H4 (cell line): ENCODE data around the gene MMP15. TPM values are rescaled to one million over a fixed set of nuclear protein-coding genes. Genes with fewer than 3 reads are reported as not detected.
"Not testable (repeated sequence)": the region's sequence is repeated elsewhere in the genome, so short reads cannot be mapped to it uniquely, and the experiment has no call there.

Experiments used
- DNase-seq: peaks from one replicate; pipeline ENCODE4 v3.0.0-alpha.2; 2015; ENCODE audit warnings: low spot score
- total RNA-seq: library from RNA; depleted of rRNA; stranded (reverse); fragments of >200 nt; shearing (Covaris generic); gene quantifications from 2 replicates; pipeline ENCODE4 v1.2.3, GENCODE V29; 2014; rRNA removed

The MMP15 gene
- 1.6 and 2.0 TPM in 2 replicates for total RNA-seq

GRCh38 chr16:58025351-58026138 is at the start of gene MMP15:
TSS of gene MMP15 (plus strand) at chr16:58025754. CDS start at chr16:58026351, 597 bp downstream.
- no peak for DNase-seq

GRCh38 chr16:57976331-57976796 is 49.2 kb upstream of the MMP15 start:
- no peak for DNase-seq

GRCh38 chr16:57977418-57978069 is 48.0 kb upstream of the MMP15 start:
- DNase-seq = no peak

GRCh38 chr16:57978070-57978465 is 47.5 kb upstream of the MMP15 start:
- DNase-seq = not testable (repeated sequence)

- no peak for DNase-seq
These were observed 46.5 kb upstream of the MMP15 start for GRCh38 chr16:57979006-57979585.

GRCh38 chr16:57981636-57982035 is 43.9 kb upstream of the MMP15 start:
- no peak for DNase-seq

- DNase-seq = no peak
These were observed 43.2 kb upstream of the MMP15 start for GRCh38 chr16:57982385-57982784.

GRCh38 chr16:57984443-57985203 is 40.9 kb upstream of the MMP15 start:
- DNase-seq = no peak

GRCh38 chr16:57985204-57986181 is 40.1 kb upstream of the MMP15 start:
- DNase-seq = no peak

- no peak for DNase-seq
These were observed 39.4 kb upstream of the MMP15 start for GRCh38 chr16:57986196-57986595.

GRCh38 chr16:57987441-57988177 is 37.9 kb upstream of the MMP15 start:
- no peak for DNase-seq

GRCh38 chr16:57988929-57989328 is 36.6 kb upstream of the MMP15 start:
- DNase-seq = no peak

GRCh38 chr16:57991551-57992059 is 33.9 kb upstream of the MMP15 start:
- no peak for DNase-seq

- DNase-seq = no peak
These were observed 33.5 kb upstream of the MMP15 start for GRCh38 chr16:57992084-57992483.

GRCh38 chr16:57993438-57993837 is 32.1 kb upstream of the MMP15 start:
- DNase-seq = no peak

- no peak for DNase-seq
These were observed 31.7 kb upstream of the MMP15 start for GRCh38 chr16:57993897-57994296.

GRCh38 chr16:57994361-57994760 is 31.2 kb upstream of the MMP15 start:
- no peak for DNase-seq

GRCh38 chr16:57994778-57995177 is 30.8 kb upstream of the MMP15 start:
- peak; percentile 69 for DNase-seq

GRCh38 chr16:57995721-57996405 is 29.7 kb upstream of the MMP15 start:
- no peak for DNase-seq
